COLO829 (cell line): Measurements from ENCODE around the gene CCDC92.
"Not testable (repeated sequence)": the region's sequence is repeated elsewhere in the genome, so short reads cannot be mapped to it uniquely, and the experiment has no call there.

ENCODE experiments used
- DNase-seq: peaks from one replicate; pipeline ENCODE4 v3.0.0; 2012; ENCODE audit warnings: low spot score

CCDC92 gene

GRCh38 chr12:123949770-123950165, 22.9 kb downstream of the CCDC92 start:
- DNase-seq: no peak

GRCh38 chr12:123948796-123949769, 23.5 kb downstream of the CCDC92 start:
- DNase-seq: no peak

GRCh38 chr12:123948401-123948795, 24.2 kb downstream of the CCDC92 start:
- no peak for DNase-seq

- not testable (repeated sequence) for DNase-seq
Observed at GRCh38 chr12:123947531-123947930, 25.1 kb downstream of the CCDC92 start.

- not testable (repeated sequence) for DNase-seq
Observed at GRCh38 chr12:123946516-123947505, 25.8 kb downstream of the CCDC92 start.

GRCh38 chr12:123946152-123946515, 26.5 kb downstream of the CCDC92 start:
- no peak for DNase-seq

GRCh38 chr12:123945287-123946151, 27.1 kb downstream of the CCDC92 start:
- DNase-seq: no peak

- DNase-seq: no peak
Observed at GRCh38 chr12:123944696-123945095, 27.9 kb downstream of the CCDC92 start.

- DNase-seq: no peak
Observed at GRCh38 chr12:123943816-123944215, 28.8 kb downstream of the CCDC92 start.

- no peak for DNase-seq
Observed at GRCh38 chr12:123942911-123943648, 29.6 kb downstream of the CCDC92 start.

- no peak for DNase-seq
Observed at GRCh38 chr12:123942238-123942653, 30.4 kb downstream of the CCDC92 start.

- DNase-seq: no peak
Observed at GRCh38 chr12:123941624-123942237, 30.9 kb downstream of the CCDC92 start.

- DNase-seq: no peak
Observed at GRCh38 chr12:123941000-123941399, 31.6 kb downstream of the CCDC92 start.

GRCh38 chr12:123940627-123940966, 32.0 kb downstream of the CCDC92 start:
- no peak for DNase-seq

- DNase-seq: no peak
Observed at GRCh38 chr12:123939716-123940626, 32.7 kb downstream of the CCDC92 start.

GRCh38 chr12:123938679-123939480, 33.8 kb downstream of the CCDC92 start:
- DNase-seq: no peak

GRCh38 chr12:123937707-123938591, 34.7 kb downstream of the CCDC92 start:
- DNase-seq: no peak
